Loucy (cell line): Measurements from ENCODE around the gene PRAC2.

Experiments
- H2AFZ ChIP-seq: fragments of 200-600 bp; sonication (generic); 2 replicates; pipeline ENCODE4 v1.6.0; 2016; ENCODE audit warnings: antibody characterized with exemption, mild to moderate bottlenecking, low read length, moderate library complexity
- H3F3A ChIP-seq: fragments of 200-600 bp; 2 replicates; pipeline ENCODE4 v1.6.0; 2016; ENCODE audit warnings: antibody characterized with exemption, low read depth, mild to moderate bottlenecking
- H3K27me3 ChIP-seq: fragments of 200-600 bp; sonication (generic); 2 replicates; pipeline ENCODE4 v1.6.1; 2014; ENCODE audit warnings: low read length, mild to moderate bottlenecking; ENCODE audit not compliant: insufficient read depth, poor library complexity, severe bottlenecking
- H3K36me3 ChIP-seq: fragments of 200-600 bp; sonication (generic); 2 replicates; pipeline ENCODE4 v1.6.1; 2016; ENCODE audit warnings: low read length; ENCODE audit not compliant: insufficient read depth
- H3K4me1 ChIP-seq: fragments of 200-600 bp; sonication (generic); 2 replicates; pipeline ENCODE4 v1.5.1; 2014; ENCODE audit warnings: low read length, mild to moderate bottlenecking; ENCODE audit not compliant: insufficient read depth, poor library complexity, severe bottlenecking
- H3K4me2 ChIP-seq: fragments of 200-600 bp; sonication (generic); 2 replicates; pipeline ENCODE4 v1.6.0; 2014; ENCODE audit warnings: antibody characterized with exemption, low read length, low read depth, mild to moderate bottlenecking; ENCODE audit not compliant: poor library complexity, severe bottlenecking
- H3K4me3 ChIP-seq: fragments of 200-600 bp; sonication (generic); 2 replicates; pipeline ENCODE4 v1.5.1; 2014; ENCODE audit warnings: low read length, mild to moderate bottlenecking, mixed read lengths; ENCODE audit not compliant: poor library complexity, severe bottlenecking
- H3K79me2 ChIP-seq: fragments of 200-600 bp; sonication (generic); 2 replicates; pipeline ENCODE4 v1.6.1; 2014; ENCODE audit warnings: low read length; ENCODE audit not compliant: insufficient read depth
- H3K9ac ChIP-seq: fragments of 200-600 bp; sonication (generic); 2 replicates; pipeline ENCODE4 v1.6.0; 2014; ENCODE audit warnings: mild to moderate bottlenecking, low read depth, low read length, moderate library complexity; ENCODE audit not compliant: poor library complexity, severe bottlenecking
- H3K9me2 ChIP-seq: fragments of 200-600 bp; sonication (generic); replicated peaks from 2 replicates; pipeline ENCODE4 v1.6.1; 2016; ENCODE audit warnings: low read depth, low read length, mixed read lengths
- H3K9me3 ChIP-seq: fragments of 200-600 bp; sonication (generic); 2 replicates; pipeline ENCODE4 v1.6.1; 2014; ENCODE audit warnings: mild to moderate bottlenecking, antibody characterized with exemption, low read length, low read depth; ENCODE audit not compliant: insufficient read depth
- H4K20me1 ChIP-seq: fragments of 200-600 bp; sonication (generic); 2 replicates; pipeline ENCODE4 v1.6.0; 2014; ENCODE audit warnings: antibody characterized with exemption, low read length, mild to moderate bottlenecking; ENCODE audit not compliant: insufficient read depth, poor library complexity, severe bottlenecking
- EZH2phosphoT487 ChIP-seq: fragments of 200-600 bp; IDR thresholded peaks from 2 replicates; pipeline ENCODE4 v1.6.1; 2018; ENCODE audit warnings: antibody characterized with exemption, mild to moderate bottlenecking, moderate library complexity, borderline replicate concordance
- TF ChIP-seq, protein P1 (sequence below): fragments of 200-600 bp; sonication (generic); conservative IDR thresholded peaks from 2 replicates; pipeline ENCODE4 v1.5.1; 2014; ENCODE audit warnings: mild to moderate bottlenecking, antibody characterized with exemption, low read length

The PRAC2 gene

DNA sequence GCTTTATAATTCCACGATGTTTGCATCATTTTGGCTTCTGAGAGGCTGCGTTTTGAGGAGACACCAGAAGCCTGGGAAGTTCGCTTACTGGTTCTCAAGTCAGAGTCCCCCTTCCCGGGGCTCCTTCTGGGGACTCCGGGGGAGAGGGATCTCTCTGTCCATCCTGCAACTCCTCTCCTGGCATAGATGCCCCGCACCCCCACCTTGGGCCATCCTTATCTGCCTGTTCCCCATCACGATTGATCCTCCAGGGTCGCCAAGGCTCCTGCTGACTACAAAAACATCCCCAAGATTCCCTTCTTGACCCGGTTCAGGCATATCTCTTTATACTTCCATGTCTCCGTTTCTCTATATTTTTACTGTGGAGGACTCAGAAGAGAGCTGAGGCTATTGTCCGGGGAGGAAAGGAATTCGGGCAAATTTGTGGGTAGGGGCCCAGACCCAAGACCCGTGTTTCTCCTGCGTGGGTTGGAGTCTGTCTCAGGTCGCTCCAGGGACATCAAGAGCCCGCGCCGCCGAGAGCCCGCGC is 24.0 kb downstream of the PRAC2 start:
- Histone ChIP-seq H3K4me1 (no peaks in the 10 kb centered on the region), H3K36me3 (no peaks in the 10 kb centered on the region)

GRCh38 chr17:48747445-48748363 is 24.7 kb downstream of the PRAC2 start:
- TF ChIP-seq, protein P1, sequence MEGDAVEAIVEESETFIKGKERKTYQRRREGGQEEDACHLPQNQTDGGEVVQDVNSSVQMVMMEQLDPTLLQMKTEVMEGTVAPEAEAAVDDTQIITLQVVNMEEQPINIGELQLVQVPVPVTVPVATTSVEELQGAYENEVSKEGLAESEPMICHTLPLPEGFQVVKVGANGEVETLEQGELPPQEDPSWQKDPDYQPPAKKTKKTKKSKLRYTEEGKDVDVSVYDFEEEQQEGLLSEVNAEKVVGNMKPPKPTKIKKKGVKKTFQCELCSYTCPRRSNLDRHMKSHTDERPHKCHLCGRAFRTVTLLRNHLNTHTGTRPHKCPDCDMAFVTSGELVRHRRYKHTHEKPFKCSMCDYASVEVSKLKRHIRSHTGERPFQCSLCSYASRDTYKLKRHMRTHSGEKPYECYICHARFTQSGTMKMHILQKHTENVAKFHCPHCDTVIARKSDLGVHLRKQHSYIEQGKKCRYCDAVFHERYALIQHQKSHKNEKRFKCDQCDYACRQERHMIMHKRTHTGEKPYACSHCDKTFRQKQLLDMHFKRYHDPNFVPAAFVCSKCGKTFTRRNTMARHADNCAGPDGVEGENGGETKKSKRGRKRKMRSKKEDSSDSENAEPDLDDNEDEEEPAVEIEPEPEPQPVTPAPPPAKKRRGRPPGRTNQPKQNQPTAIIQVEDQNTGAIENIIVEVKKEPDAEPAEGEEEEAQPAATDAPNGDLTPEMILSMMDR: no peak
- no peak for TF ChIP-seq EZH2phosphoT487
- H3F3A ChIP-seq: no peaks in the 10 kb centered on the region
- H3K4me2 ChIP-seq: no peak overlapping the region
- H3K79me2 ChIP-seq: no peaks in the 10 kb centered on the region
- no peak overlapping the region for H3K4me3 ChIP-seq
- H3K9me2 ChIP-seq: no peaks in the 10 kb centered on the region
- H3K36me3 ChIP-seq: no peaks in the 10 kb centered on the region
- no peaks in the 10 kb centered on the region for H3K27me3 ChIP-seq
- no peak overlapping the region for H2AFZ ChIP-seq
- no peaks in the 10 kb centered on the region for H3K4me1 ChIP-seq
- H3K9me3 ChIP-seq: no peaks in the 10 kb centered on the region
- no peak overlapping the region for H3K9ac ChIP-seq
- H4K20me1 ChIP-seq: no peaks in the 10 kb centered on the region

More for the DNA sequence above, 24.0 kb downstream of the PRAC2 start:
- H3K27me3 ChIP-seq: no peaks in the 10 kb centered on the region
- H3F3A ChIP-seq: no peaks in the 10 kb centered on the region
- no peak overlapping the region for H2AFZ ChIP-seq
- H3K4me3 ChIP-seq: no peak overlapping the region
- no peak for TF ChIP-seq EZH2phosphoT487
- TF ChIP-seq, protein P1: no peak
- no peaks in the 10 kb centered on the region for H3K9me2 ChIP-seq
- H3K9ac ChIP-seq: no peak overlapping the region
- no peak overlapping the region for H3K4me2 ChIP-seq
- no peaks in the 10 kb centered on the region for H4K20me1 ChIP-seq
- no peaks in the 10 kb centered on the region for H3K79me2 ChIP-seq
- H3K9me3 ChIP-seq: no peaks in the 10 kb centered on the region

DNA sequence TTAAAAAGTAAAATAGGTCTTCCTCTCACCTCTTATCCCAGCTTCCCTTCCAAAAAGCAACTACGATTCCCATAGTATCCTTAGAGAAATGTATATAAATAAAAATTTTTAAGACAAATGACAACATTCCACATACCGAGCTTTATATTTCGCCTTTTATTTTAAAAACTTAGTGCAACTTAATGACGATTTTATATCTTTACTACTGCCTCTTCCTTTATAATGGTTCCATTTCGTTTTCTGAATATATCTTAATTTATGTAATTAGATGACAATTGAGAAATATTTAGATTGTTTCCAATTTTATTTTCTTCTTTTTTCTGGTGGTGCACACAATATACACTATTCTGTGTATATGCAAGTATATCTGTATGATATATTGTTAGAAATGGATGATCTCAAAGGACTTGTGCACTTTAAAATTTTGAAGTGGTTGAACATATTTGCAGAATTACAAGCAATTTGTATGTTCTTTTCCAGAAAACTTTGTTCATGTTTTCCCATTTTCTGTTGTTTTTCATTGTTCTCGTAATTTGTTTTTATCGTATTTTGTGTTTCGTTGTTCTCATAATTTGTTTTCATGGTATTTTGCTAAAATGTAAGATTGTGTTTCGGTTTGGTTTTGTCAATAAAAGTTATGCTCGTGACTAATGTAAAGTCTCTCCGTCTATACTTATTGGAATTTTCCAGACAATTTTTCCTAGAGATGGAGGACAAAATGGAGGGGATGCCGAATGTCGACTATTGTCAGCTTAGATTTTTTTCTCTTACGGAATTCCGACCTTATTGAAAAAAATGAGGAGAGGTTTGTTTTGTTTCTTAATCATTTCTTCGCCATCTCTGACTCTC is 26.0 kb downstream of the PRAC2 start:
- H3K4me1 ChIP-seq: no peaks in the 10 kb centered on the region
- no peak overlapping the region for H3K4me2 ChIP-seq
- H3K9ac ChIP-seq: no peak overlapping the region
- no peak overlapping the region for H2AFZ ChIP-seq
- H3K36me3 ChIP-seq: no peaks in the 10 kb centered on the region
- TF ChIP-seq, protein P1: no peak
- TF ChIP-seq EZH2phosphoT487: no peak
- no peaks in the 10 kb centered on the region for H3K9me2 ChIP-seq
- no peaks in the 10 kb centered on the region for H3F3A ChIP-seq
- peaks cover 2% of the 10 kb centered on the region for H3K27me3 ChIP-seq
- no peaks in the 10 kb centered on the region for H3K9me3 ChIP-seq
- no peaks in the 10 kb centered on the region for H3K79me2 ChIP-seq
- no peak overlapping the region for H3K4me3 ChIP-seq
- no peaks in the 10 kb centered on the region for H4K20me1 ChIP-seq
